H9 (cell line): Measurements from ENCODE around the gene CDRT4. TPM values are rescaled to one million over a fixed set of nuclear protein-coding genes. Genes with fewer than 3 reads are reported as not detected.
A peak's percentile ranks its signal among the peaks of the same experiment; 100 is the strongest.

Experiments
- DNase-seq: peaks from one replicate; pipeline ENCODE4 v3.0.0-alpha.2; 2017
- H2AFZ ChIP-seq: one replicate; pipeline ENCODE4 v1.6.1; 2013; ENCODE audit warnings: mild to moderate bottlenecking, low read length, control low read depth, moderate library complexity
- H2AK5ac ChIP-seq: 2 replicates; pipeline ENCODE4 v1.6.1; 2013; ENCODE audit warnings: low read length, control low read depth, mixed read lengths; ENCODE audit not compliant: insufficient read length
- H2BK120ac ChIP-seq: one replicate; pipeline ENCODE4 v1.6.1; 2013; ENCODE audit warnings: low read depth, mild to moderate bottlenecking, low read length, control low read depth, inconsistent platforms; ENCODE audit not compliant: poor library complexity, severe bottlenecking
- H2BK12ac ChIP-seq: 2 replicates; pipeline ENCODE4 v1.6.1; 2013; ENCODE audit warnings: low read length, control low read depth, mixed read lengths, low read depth; ENCODE audit not compliant: insufficient read length
- H2BK15ac ChIP-seq: 2 replicates; pipeline ENCODE4 v1.6.1; 2013; ENCODE audit warnings: low read depth, low read length, control low read depth
- H2BK20ac ChIP-seq: one replicate; pipeline ENCODE4 v1.6.1; 2013; ENCODE audit warnings: low read depth, mild to moderate bottlenecking, low read length, control low read depth, inconsistent platforms; ENCODE audit not compliant: poor library complexity, severe bottlenecking
- H2BK5ac ChIP-seq: 2 replicates; pipeline ENCODE4 v1.6.1; 2013; ENCODE audit warnings: low read length, control low read depth, mixed read lengths; ENCODE audit not compliant: insufficient read length
- H3K14ac ChIP-seq: 2 replicates; pipeline ENCODE4 v1.6.1; 2013; ENCODE audit warnings: low read length, control low read depth; ENCODE audit not compliant: insufficient read depth
- H3K18ac ChIP-seq: 2 replicates; pipeline ENCODE4 v1.6.1; 2013; ENCODE audit warnings: low read depth, mild to moderate bottlenecking, mixed read lengths, low read length, control low read depth; ENCODE audit not compliant: insufficient read length
- H3K23ac ChIP-seq: 2 replicates; pipeline ENCODE4 v1.6.1; 2013; ENCODE audit warnings: low read length, control low read depth, mixed read lengths, low read depth; ENCODE audit not compliant: insufficient read length
- H3K23me2 ChIP-seq: 2 replicates; pipeline ENCODE4 v1.6.1; 2013; ENCODE audit warnings: low read depth, mild to moderate bottlenecking, mixed read lengths, low read length, control low read depth; ENCODE audit not compliant: insufficient read length, poor library complexity, severe bottlenecking
- H3K27ac ChIP-seq: 2 replicates; pipeline ENCODE4 v1.5.1; 2013; ENCODE audit warnings: low read length, control low read depth, mixed read lengths, low read depth; ENCODE audit not compliant: insufficient read length
- H3K27me3 ChIP-seq: 2 replicates; pipeline ENCODE4 v1.6.1; 2013; ENCODE audit warnings: low read length, control low read depth, inconsistent platforms; ENCODE audit not compliant: insufficient read depth
- H3K4ac ChIP-seq: 2 replicates; pipeline ENCODE4 v1.6.1; 2013; ENCODE audit warnings: low read depth, mild to moderate bottlenecking, control low read depth, inconsistent platforms, low read length, moderate library complexity
- H3K4me1 ChIP-seq: 2 replicates; pipeline ENCODE4 v1.6.1; 2013; ENCODE audit warnings: low read length, control low read depth, inconsistent platforms; ENCODE audit not compliant: insufficient read depth
- H3K4me2 ChIP-seq: 2 replicates; pipeline ENCODE4 v1.6.1; 2013; ENCODE audit warnings: low read length, control low read depth, mixed read lengths; ENCODE audit not compliant: insufficient read length, insufficient read depth
- H3K56ac ChIP-seq: 2 replicates; pipeline ENCODE4 v1.6.1; 2013; ENCODE audit warnings: low read depth, mild to moderate bottlenecking, mixed read lengths, low read length, control low read depth; ENCODE audit not compliant: insufficient read length
- H3K79me1 ChIP-seq: 2 replicates; pipeline ENCODE4 v1.6.1; 2013; ENCODE audit warnings: low read depth, mild to moderate bottlenecking, moderate library complexity, low read length, control low read depth, inconsistent platforms; ENCODE audit not compliant: insufficient read depth, poor library complexity, severe bottlenecking
- H3K79me2 ChIP-seq: 2 replicates; pipeline ENCODE4 v1.6.1; 2013; ENCODE audit warnings: low read length, control low read depth, inconsistent platforms; ENCODE audit not compliant: insufficient read depth
- H3K9ac ChIP-seq: 2 replicates; pipeline ENCODE4 v1.6.1; 2013; ENCODE audit warnings: low read length, control low read depth, mixed read lengths; ENCODE audit not compliant: insufficient read length; ENCODE audit errors: extremely low read depth
- H3K9me3 ChIP-seq: one replicate; pipeline ENCODE4 v1.6.1; 2013; ENCODE audit warnings: low read depth, low read length, inconsistent platforms; ENCODE audit not compliant: control insufficient read depth
- H3T11ph ChIP-seq: one replicate; pipeline ENCODE4 v1.6.1; 2013; ENCODE audit warnings: mild to moderate bottlenecking, low read length, control low read depth, inconsistent platforms
- H4K20me1 ChIP-seq: one replicate; pipeline ENCODE4 v1.6.1; 2013; ENCODE audit not compliant: control insufficient read depth, insufficient read length, insufficient read depth
- H4K5ac ChIP-seq: 2 replicates; pipeline ENCODE4 v1.6.1; 2013; ENCODE audit warnings: low read depth, mild to moderate bottlenecking, mixed read lengths, low read length, control low read depth; ENCODE audit not compliant: insufficient read length
- H4K8ac ChIP-seq: replicated peaks from 2 replicates; pipeline ENCODE4 v1.6.1; 2013; ENCODE audit warnings: low read length, control low read depth, mixed read lengths, low read depth; ENCODE audit not compliant: insufficient read length
- H4K91ac ChIP-seq: 2 replicates; pipeline ENCODE4 v1.6.1; 2013; ENCODE audit warnings: low read depth, mild to moderate bottlenecking, moderate library complexity, mixed read lengths, low read length, control low read depth; ENCODE audit not compliant: insufficient read length
- H3K27ac Mint-ChIP-seq, 3 experiments: 2 replicates in 2 of 3; 3 replicates in 1 of 3; pipeline ENCODE4 v1.8.0; 2020 to 2021; ENCODE audit warnings: mixed read lengths in 3 of 3, mild to moderate bottlenecking in 1 of 3, moderate library complexity in 1 of 3
- H3K27me3 Mint-ChIP-seq: 2 replicates; pipeline ENCODE4 v1.8.0; 2021; ENCODE audit warnings: low read depth, mild to moderate bottlenecking, moderate library complexity, mixed read lengths
- H3K36me3 Mint-ChIP-seq, 3 experiments: 2 replicates in 2 of 3; 3 replicates in 1 of 3; pipeline ENCODE4 v1.8.0; 2020 to 2021; ENCODE audit warnings: low read depth in 3 of 3, mixed read lengths in 3 of 3; ENCODE audit not compliant: insufficient read depth in 1 of 3
- H3K4me1 Mint-ChIP-seq, 2 experiments: 2 replicates each; pipeline ENCODE4 v1.8.0; 2020; ENCODE audit warnings: mixed read lengths in 2 of 2
- H3K4me3 Mint-ChIP-seq, 2 experiments: 2 replicates in 1 of 2; 3 replicates in 1 of 2; pipeline ENCODE4 v1.8.0; 2020 to 2021; ENCODE audit warnings: mild to moderate bottlenecking in 2 of 2, mixed read lengths in 2 of 2, moderate library complexity in 1 of 2
- H3K9me3 Mint-ChIP-seq, 2 experiments: 2 replicates in 1 of 2; 3 replicates in 1 of 2; pipeline ENCODE4 v1.8.0; 2020; ENCODE audit warnings: mild to moderate bottlenecking in 2 of 2, mixed read lengths in 2 of 2, moderate library complexity in 1 of 2
- CTCF ChIP-seq: fragments of 200-600 bp; sonication (generic); conservative IDR thresholded peaks from 3 replicates; pipeline ENCODE4 v1.8.0; 2021; ENCODE audit warnings: antibody characterized with exemption, mild to moderate bottlenecking
- WGBS: extraction: QIAGEN DNeasy Blood & Tissue Kit; methylation state at CpG from one replicate; pipeline ENCODE4 v1.1.7; 2013; ENCODE audit warnings: missing lambda C conversion rate, low lambda C conversion rate, mixed read lengths; ENCODE audit not compliant: insufficient read length; ENCODE audit errors: extremely low coverage; 5-methylcytosine and 5-hydroxymethylcytosine counted together
- total RNA-seq: library from RNA; stranded (reverse); gene quantifications from 2 replicates; pipeline ENCODE4 v1.2.1, GENCODE V29; 2021

Gene CDRT4
- total RNA-seq, 1 experiment from 2014 or later: 3.8 TPM

DNA sequence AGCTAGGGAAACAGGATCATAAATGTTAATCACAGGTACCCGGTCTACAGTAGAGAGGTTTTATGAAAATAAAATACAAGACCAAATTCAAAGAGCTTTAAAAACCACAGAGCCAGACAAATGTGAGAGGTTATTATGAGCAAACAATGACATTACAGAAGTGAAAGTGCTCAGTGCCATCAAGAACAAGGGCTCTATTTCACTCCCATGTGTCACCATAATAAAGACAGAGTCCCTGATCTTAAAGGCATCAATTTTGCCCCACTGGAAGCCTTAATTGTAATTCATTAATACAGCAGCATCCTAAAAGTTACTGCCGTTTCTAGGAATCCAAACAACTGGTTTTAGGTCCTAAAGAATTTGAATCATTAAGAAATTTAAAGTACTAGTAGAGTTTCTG is 43.7 kb upstream of the CDRT4 start:
- H3K9me3 Mint-ChIP-seq: no peaks in the 10 kb centered on the region
- no CpG with 5 or more reads among the region's 2 CpGs for WGBS

More for the DNA sequence above, 43.7 kb upstream of the CDRT4 start:
- Histone ChIP-seq H2AFZ (no peak overlapping the region), H2BK120ac (no peak overlapping the region), H4K5ac (no peak overlapping the region), H2AK5ac (no peak overlapping the region), H4K91ac (no peak overlapping the region), H2BK5ac (no peak overlapping the region), H3K9me3 (no peaks in the 10 kb centered on the region), H3K27me3 (no peaks in the 10 kb centered on the region), H3K4me2 (no peak overlapping the region), H3K9ac (no peak overlapping the region), H3K23ac (no peak overlapping the region), H3K79me2 (no peaks in the 10 kb centered on the region), H3K4ac (no peak overlapping the region), H4K8ac (no peak overlapping the region), H3K27ac (no peak overlapping the region), H2BK15ac (no peak overlapping the region), H3K56ac (no peak overlapping the region), H3K14ac (no peak overlapping the region), H3K23me2 (no peaks in the 10 kb centered on the region), H3K18ac (no peak overlapping the region), H3T11ph (no peak overlapping the region), H4K20me1 (no peaks in the 10 kb centered on the region), H3K4me1 (no peaks in the 10 kb centered on the region), H3K79me1 (no peaks in the 10 kb centered on the region), H2BK20ac (no peak overlapping the region), H2BK12ac (no peak overlapping the region)
- 0 out of 7 replicates have a peak overlapping the region, but pooled peaks of 1 of the 3 experiments have one; percentile 51 for H3K27ac Mint-ChIP-seq
- no peaks in the 10 kb centered on the region for H3K27me3 Mint-ChIP-seq
- H3K4me3 Mint-ChIP-seq: no peak overlapping the region
- TF ChIP-seq CTCF: no peak
- H3K4me1 Mint-ChIP-seq: 0 out of 4 replicates have a peak, but pooled peaks cover 0 to 2% of the 10 kb centered on the region in 2 experiments
- peaks cover 34 to 55% (median 37%) of the 10 kb centered on the region in 3 experiments for H3K36me3 Mint-ChIP-seq
- DNase-seq: no peak
